ENCODE data around the gene NPTN.

Gene NPTN

DNA sequence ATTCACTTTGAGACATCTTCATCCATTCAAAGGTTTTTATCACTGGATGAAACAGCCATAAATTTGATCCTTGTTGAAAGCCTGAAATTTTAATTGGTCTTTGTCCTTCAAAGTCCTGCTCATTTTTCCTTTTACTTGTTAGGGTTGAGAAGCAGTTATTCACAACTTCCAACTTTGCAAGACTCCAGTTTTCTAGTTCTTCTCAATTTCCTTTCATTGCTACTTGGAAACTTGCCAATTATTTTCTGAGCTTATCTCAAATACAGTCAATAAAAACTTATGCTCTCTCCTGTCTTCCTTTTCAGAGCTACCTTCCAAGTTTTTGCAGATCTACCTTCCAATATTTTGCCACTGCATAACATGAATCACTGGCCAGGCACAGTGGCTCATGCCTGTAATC lies 27.3 kb upstream of the NPTN start:
- TF ChIP-seq CTCF (IDR thresholded peaks at IDR 0.05; ENCODE audit: low read depth, low read length, missing control alignments), result no peak
- Histone ChIP-seq H3K27ac (no peak overlapping the region), H3K4me3 (ENCODE audit: low read depth, low read length) (no peak overlapping the region), H3K27me3 (replicated peaks) (no peaks in the 10 kb centered on the region), H3K36me3 (replicated peaks) (no peaks in the 10 kb centered on the region)
- DNase-seq, result no peak
- in situ Hi-C loops (cut with HindIII; ENCODE audit: low pct_ligation_motif_present, low sequenced_read_pairs), result no loop called here

GRCh38 chr15:73658645-73659044 lies 25.5 kb upstream of the NPTN start:
- H3K27ac ChIP-seq, result no peak overlapping the region

GRCh38 chr15:73655724-73656123 lies 22.5 kb upstream of the NPTN start:
- TF ChIP-seq CTCF (IDR thresholded peaks at IDR 0.05; ENCODE audit: low read depth, low read length, missing control alignments), result no peak
- H3K27me3 ChIP-seq (replicated peaks), result no peaks in the 10 kb centered on the region
- H3K36me3 ChIP-seq (replicated peaks), result no peaks in the 10 kb centered on the region
- H3K27ac ChIP-seq, result no peak overlapping the region
- no peak overlapping the region for H3K4me3 ChIP-seq (ENCODE audit: low read depth, low read length)
- in situ Hi-C loops (cut with HindIII; ENCODE audit: low pct_ligation_motif_present, low sequenced_read_pairs), result no loop called here
- no peak for DNase-seq

More at GRCh38 chr15:73658645-73659044, 25.5 kb upstream of the NPTN start:
- H3K4me3 ChIP-seq (ENCODE audit: low read depth, low read length), result no peak overlapping the region
- TF ChIP-seq CTCF (IDR thresholded peaks at IDR 0.05; ENCODE audit: low read depth, low read length, missing control alignments), result no peak
- in situ Hi-C loops (cut with HindIII; ENCODE audit: low pct_ligation_motif_present, low sequenced_read_pairs), result no loop called here
- no peaks in the 10 kb centered on the region for H3K36me3 ChIP-seq (replicated peaks)
- no peak for DNase-seq
- no peaks in the 10 kb centered on the region for H3K27me3 ChIP-seq (replicated peaks)

DNA sequence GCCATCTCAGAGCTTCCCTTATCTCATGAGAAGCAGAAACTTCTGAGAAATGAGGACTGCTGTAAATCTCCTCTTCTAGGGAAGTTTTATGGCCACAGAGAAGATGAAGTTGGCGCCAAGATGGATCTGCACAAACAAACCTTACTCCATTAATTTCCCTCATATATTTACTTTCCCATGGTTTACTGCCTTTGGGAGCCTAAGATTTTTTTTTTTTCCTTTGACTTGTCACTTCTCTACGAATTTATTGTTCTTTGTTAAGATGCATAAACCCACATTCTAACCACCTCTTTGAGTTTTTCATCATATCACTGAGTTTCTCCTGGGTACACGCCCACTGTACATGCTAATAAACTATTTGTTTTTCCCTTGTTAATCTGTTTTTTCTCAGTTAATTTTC lies 21.5 kb upstream of the NPTN start:
- Histone ChIP-seq H3K27me3 (replicated peaks) (no peaks in the 10 kb centered on the region), H3K36me3 (replicated peaks) (no peaks in the 10 kb centered on the region), H3K27ac (no peak overlapping the region), H3K4me3 (ENCODE audit: low read depth, low read length) (no peak overlapping the region)
- no peak for TF ChIP-seq CTCF (IDR thresholded peaks at IDR 0.05; ENCODE audit: low read depth, low read length, missing control alignments)
- in situ Hi-C loops (cut with HindIII; ENCODE audit: low pct_ligation_motif_present, low sequenced_read_pairs), result no loop called here
- no peak for DNase-seq

- Histone ChIP-seq H3K27me3 (replicated peaks) (no peaks in the 10 kb centered on the region), H3K4me3 (ENCODE audit: low read depth, low read length) (no peak overlapping the region), H3K36me3 (replicated peaks) (no peaks in the 10 kb centered on the region), H3K27ac (no peak overlapping the region)
- no peak for TF ChIP-seq CTCF (IDR thresholded peaks at IDR 0.05; ENCODE audit: low read depth, low read length, missing control alignments)
- no peak for DNase-seq
- in situ Hi-C loops (cut with HindIII; ENCODE audit: low pct_ligation_motif_present, low sequenced_read_pairs), result no loop called here
Observed at GRCh38 chr15:73650416-73651126, 17.4 kb upstream of the NPTN start.

DNA sequence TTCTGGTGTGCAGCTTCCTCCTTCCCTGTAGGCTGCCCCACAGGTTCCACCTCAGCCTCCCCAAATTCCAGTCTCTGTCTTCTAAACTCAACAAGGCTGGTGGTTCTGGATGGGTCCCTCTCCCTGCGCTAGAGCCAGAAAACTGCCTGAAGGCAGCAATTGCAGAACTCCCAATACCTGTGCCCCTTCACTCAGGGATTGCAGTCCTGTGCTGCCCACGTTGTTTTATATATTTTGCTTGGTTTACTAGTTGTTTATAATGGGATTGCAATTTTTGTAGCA lies 14.8 kb upstream of the NPTN start:
- DNase-seq, result no peak
- Histone ChIP-seq H3K27ac (no peak overlapping the region), H3K36me3 (replicated peaks) (no peaks in the 10 kb centered on the region), H3K27me3 (replicated peaks) (no peaks in the 10 kb centered on the region), H3K4me3 (ENCODE audit: low read depth, low read length) (no peak overlapping the region)
- in situ Hi-C loops (cut with HindIII; ENCODE audit: low pct_ligation_motif_present, low sequenced_read_pairs), result no loop called here
- no peak for TF ChIP-seq CTCF (IDR thresholded peaks at IDR 0.05; ENCODE audit: low read depth, low read length, missing control alignments)

All from brain microvascular endothelial cell (primary cell).